ENCODE measurements around the gene ANGPTL4. TPM values are rescaled to one million over a fixed set of nuclear protein-coding genes. Genes with fewer than 3 reads are reported as not detected.
"Not testable (repeated sequence)": the region's sequence is repeated elsewhere in the genome, so short reads cannot be mapped to it uniquely, and the experiment has no call there.

ANGPTL4 gene
- total and polyA plus RNA-seq, 7 donors, result 10.7 to 235 (median 42.5) TPM

GRCh38 chr19:8403098-8403819 lies 39.3 kb downstream of the ANGPTL4 start:
- no peak for TF ChIP-seq CTCF (IDR thresholded peaks at IDR 0.05)
- WGBS, 3 donors, result 90 to 91% (median 90%) methylated on average over 42 to 44 of the region's 44 CpGs
- Histone ChIP-seq H3K36me3 (ENCODE audit: insufficient read depth in 1 of 2, low read depth in 1 of 2) (peaks cover 5 to 59% of the 10 kb centered on the region in 2 donors), H3K4me1 (no peaks in the 10 kb centered on the region), H3K4me3 (no peak overlapping the region), H3K27ac (no peak overlapping the region), H3K27me3 (ENCODE audit: insufficient read depth in 3 of 3, low read length in 2 of 3) (no peaks in the 10 kb centered on the region), H3K9me3 (no peaks in the 10 kb centered on the region)
- ATAC-seq, result no peak
- peak in 1 of 2 donors; percentile 44 for DNase-seq
- intact Hi-C loops (cut with DNase I), result no loop called here

- DNase-seq, result peak in 1 of 2 donors; percentile 39
- H3K4me1 ChIP-seq, result no peaks in the 10 kb centered on the region
- no peaks in the 10 kb centered on the region for H3K9me3 ChIP-seq
- H3K4me3 ChIP-seq, result no peak overlapping the region
- H3K36me3 ChIP-seq (ENCODE audit: insufficient read depth in 1 of 2, low read depth in 1 of 2), result peaks cover 5 to 59% of the 10 kb centered on the region in 2 donors
- no peaks in the 10 kb centered on the region for H3K27me3 ChIP-seq (ENCODE audit: insufficient read depth in 3 of 3, low read length in 2 of 3)
- TF ChIP-seq CTCF (IDR thresholded peaks at IDR 0.05), result no peak
- peak in 1 of 4 donors; percentile 11 for ATAC-seq
- intact Hi-C loops (cut with DNase I), result no loop called here
- no peak overlapping the region for H3K27ac ChIP-seq
- WGBS, 3 donors, result 87 to 90% (median 89%) methylated on average over 23 to 24 of the region's 24 CpGs
Observed at GRCh38 chr19:8403820-8404109, 39.8 kb downstream of the ANGPTL4 start.

- Histone ChIP-seq H3K27me3 (ENCODE audit: insufficient read depth in 3 of 3, low read length in 2 of 3) (no peaks in the 10 kb centered on the region), H3K4me3 (no peak overlapping the region), H3K27ac (no peak overlapping the region), H3K4me1 (no peaks in the 10 kb centered on the region), H3K36me3 (ENCODE audit: insufficient read depth in 1 of 2, low read depth in 1 of 2) (peaks cover 5 to 54% of the 10 kb centered on the region in 2 donors), H3K9me3 (no peaks in the 10 kb centered on the region)
- DNase-seq (peak in 1 of 2 donors; percentile 47), ATAC-seq (peak in 3 of 4 donors; percentile 29 to 62 (median 30))
- intact Hi-C loops (cut with DNase I), result no loop called here
- no peak for TF ChIP-seq CTCF (IDR thresholded peaks at IDR 0.05)
- WGBS, 3 donors, result 72 to 78% (median 74%) methylated on average over 18 of the region's 18 CpGs
Observed at GRCh38 chr19:8404391-8405151, 40.6 kb downstream of the ANGPTL4 start.

- not testable (repeated sequence) for H3K4me1 ChIP-seq; H3K27ac ChIP-seq; H3K9me3 ChIP-seq; H3K27me3 ChIP-seq (ENCODE audit: insufficient read depth in 3 of 3, low read length in 2 of 3); DNase-seq; H3K4me3 ChIP-seq; ATAC-seq; H3K36me3 ChIP-seq (ENCODE audit: insufficient read depth in 1 of 2, low read depth in 1 of 2)
- intact Hi-C loops (cut with DNase I), result loop anchor here (5.0 kb wide), 2 partner anchors 37 to 167 kb away; partner anchors contain the start of gene MYO1F (in 1 of the 2)
- 79 to 82% (median 81%) methylated on average over 13 of the region's 13 CpGs for WGBS, 3 donors
Observed at GRCh38 chr19:8410718-8411117, 46.8 kb downstream of the ANGPTL4 start.
